Activated CD8-positive, alpha-beta T cell treated with anti-CD3 and anti-CD28 coated beads for 36 hours (primary cell): Measurements from ENCODE around the gene GPAT3. TPM values are rescaled to one million over a fixed set of nuclear protein-coding genes. Genes with fewer than 3 reads are reported as not detected.
"Not testable (repeated sequence)": the region's sequence is repeated elsewhere in the genome, so short reads cannot be mapped to it uniquely, and the experiment has no call there.

Experiments used
- ATAC-seq: fragments of 200-7000 bp; cut with Tn5 transposase; one replicate; pipeline ENCODE4 v1.10.0; 2021; ENCODE audit warnings: mild to moderate bottlenecking, moderate library complexity
- CTCF ChIA-PET: fragments of 350-600 bp; sonication (Branson Sonifier 250); formaldehyde crosslinking; loops from one replicate; lab custom pipeline; 2021; ENCODE audit warnings: antibody characterized with exemption; lab: Charles Lee
- POLR2A ChIA-PET: fragments of 350-600 bp; sonication (Branson Sonifier 250); formaldehyde crosslinking; loops from one replicate; lab custom pipeline; 2021; ENCODE audit warnings: antibody characterized with exemption; lab: Charles Lee
- DNase-seq: peaks from one replicate; pipeline ENCODE4 v3.0.0-alpha.2; 2020
- H3K27ac Mint-ChIP-seq: one replicate; pipeline ENCODE4 v1.8.0; 2021; ENCODE audit warnings: mild to moderate bottlenecking, mixed read lengths
- H3K27me3 Mint-ChIP-seq: one replicate; pipeline ENCODE4 v1.8.0; 2021; ENCODE audit warnings: mixed read lengths
- H3K36me3 Mint-ChIP-seq: one replicate; pipeline ENCODE4 v1.8.0; 2021; ENCODE audit warnings: low read depth, mixed read lengths
- H3K4me1 Mint-ChIP-seq: one replicate; pipeline ENCODE4 v1.8.0; 2021; ENCODE audit warnings: low read depth, mixed read lengths
- H3K4me3 Mint-ChIP-seq: one replicate; pipeline ENCODE4 v1.8.0; 2021; ENCODE audit warnings: mild to moderate bottlenecking, moderate library complexity, mixed read lengths
- H3K9me3 Mint-ChIP-seq: one replicate; pipeline ENCODE4 v1.8.0; 2021; ENCODE audit warnings: mixed read lengths
- intact Hi-C: fragments of 100-400 bp; cut with micrococcal nuclease; formaldehyde crosslinking; loops from one replicate; pipeline ENCODE4 v1.10.0; 2022
- total RNA-seq, 2 experiments: library from RNA; stranded (reverse); gene quantifications; one replicate each; pipeline ENCODE4 v1.2.3, GENCODE V29; 2021
- TF ChIP-seq, protein P1 (sequence below): fragments of 200-600 bp; IDR thresholded peaks from one replicate; pipeline ENCODE4 v1.8.0; 2022; ENCODE audit warnings: antibody characterized with exemption, mild to moderate bottlenecking

The GPAT3 gene
- total RNA-seq, 2 experiments from 2014 or later, result 1.6 to 2.7 TPM

DNA sequence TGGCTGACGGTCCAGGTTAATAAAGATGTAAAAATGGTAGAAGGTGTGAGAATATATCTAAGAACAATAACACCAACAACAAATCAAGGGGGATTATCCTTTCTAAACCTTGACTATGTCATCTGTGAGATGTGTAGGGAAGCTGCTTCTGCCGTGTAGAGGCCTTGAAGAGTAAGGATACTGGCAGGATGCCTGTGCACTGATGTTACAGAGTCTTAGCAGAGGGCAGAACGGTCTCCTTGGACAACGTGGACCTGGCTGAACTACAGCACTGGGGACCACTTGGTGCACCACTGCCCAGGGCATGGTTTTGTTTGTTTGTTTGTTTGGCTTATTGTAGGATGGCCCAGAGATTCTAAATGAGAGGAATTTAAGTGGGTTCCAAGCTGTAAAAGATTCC lies 33.5 kb downstream of the GPAT3 start:
- H3K27ac Mint-ChIP-seq, result no peak overlapping the region
- intact Hi-C loops, result no loop called here
- TF ChIP-seq, protein P1, sequence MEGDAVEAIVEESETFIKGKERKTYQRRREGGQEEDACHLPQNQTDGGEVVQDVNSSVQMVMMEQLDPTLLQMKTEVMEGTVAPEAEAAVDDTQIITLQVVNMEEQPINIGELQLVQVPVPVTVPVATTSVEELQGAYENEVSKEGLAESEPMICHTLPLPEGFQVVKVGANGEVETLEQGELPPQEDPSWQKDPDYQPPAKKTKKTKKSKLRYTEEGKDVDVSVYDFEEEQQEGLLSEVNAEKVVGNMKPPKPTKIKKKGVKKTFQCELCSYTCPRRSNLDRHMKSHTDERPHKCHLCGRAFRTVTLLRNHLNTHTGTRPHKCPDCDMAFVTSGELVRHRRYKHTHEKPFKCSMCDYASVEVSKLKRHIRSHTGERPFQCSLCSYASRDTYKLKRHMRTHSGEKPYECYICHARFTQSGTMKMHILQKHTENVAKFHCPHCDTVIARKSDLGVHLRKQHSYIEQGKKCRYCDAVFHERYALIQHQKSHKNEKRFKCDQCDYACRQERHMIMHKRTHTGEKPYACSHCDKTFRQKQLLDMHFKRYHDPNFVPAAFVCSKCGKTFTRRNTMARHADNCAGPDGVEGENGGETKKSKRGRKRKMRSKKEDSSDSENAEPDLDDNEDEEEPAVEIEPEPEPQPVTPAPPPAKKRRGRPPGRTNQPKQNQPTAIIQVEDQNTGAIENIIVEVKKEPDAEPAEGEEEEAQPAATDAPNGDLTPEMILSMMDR, result no peak
- CTCF ChIA-PET, result no interaction called here
- no peaks in the 10 kb centered on the region for H3K27me3 Mint-ChIP-seq
- POLR2A ChIA-PET, result no interaction called here
- H3K36me3 Mint-ChIP-seq, result no peaks in the 10 kb centered on the region
- DNase-seq (no peak), ATAC-seq (no peak)
- no peak overlapping the region for H3K4me3 Mint-ChIP-seq
- H3K9me3 Mint-ChIP-seq, result no peaks in the 10 kb centered on the region
- peaks cover 7% of the 10 kb centered on the region for H3K4me1 Mint-ChIP-seq

GRCh38 chr4:83569987-83570386 lies 34.1 kb downstream of the GPAT3 start:
- no peaks in the 10 kb centered on the region for H3K36me3 Mint-ChIP-seq
- no peak for ATAC-seq
- intact Hi-C loops, result no loop called here
- CTCF ChIA-PET, result interaction anchor here (1.4 kb wide), 1 partner anchor 10 kb away, joined by 3 read pairs; no protein-coding TSS in a partner anchor
- H3K4me3 Mint-ChIP-seq, result no peak overlapping the region
- no peaks in the 10 kb centered on the region for H3K9me3 Mint-ChIP-seq
- no peak overlapping the region for H3K27ac Mint-ChIP-seq
- H3K4me1 Mint-ChIP-seq, result peaks cover 7% of the 10 kb centered on the region
- POLR2A ChIA-PET, result no interaction called here
- no peak for DNase-seq
- TF ChIP-seq, protein P1, result no peak
- H3K27me3 Mint-ChIP-seq, result no peaks in the 10 kb centered on the region

DNA sequence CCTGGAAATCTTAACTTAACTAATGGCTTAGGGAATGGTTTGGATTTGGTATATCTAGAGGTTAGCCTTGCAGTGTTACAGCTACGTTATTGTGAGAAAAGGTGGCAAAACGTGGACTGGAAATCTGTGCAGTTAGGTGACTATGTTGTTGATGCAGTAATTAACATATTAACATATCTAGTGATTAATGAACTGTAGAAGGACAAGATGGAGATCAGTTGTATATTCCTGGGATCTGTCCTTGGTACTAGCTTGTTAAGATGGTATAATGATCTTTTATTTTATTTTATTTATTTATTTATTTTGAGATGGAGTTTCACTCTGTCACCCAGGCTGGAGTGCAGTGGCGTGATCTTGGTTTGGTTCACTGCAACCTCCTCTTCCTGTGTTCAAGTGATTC lies 36.9 kb downstream of the GPAT3 start:
- no peaks in the 10 kb centered on the region for H3K36me3 Mint-ChIP-seq
- no peak for DNase-seq
- H3K4me1 Mint-ChIP-seq, result peaks cover 7% of the 10 kb centered on the region
- H3K27ac Mint-ChIP-seq, result no peak overlapping the region
- H3K4me3 Mint-ChIP-seq, result no peak overlapping the region
- ChIA-PET POLR2A (no interaction called here), CTCF (interaction anchor here (0.6 to 1.0 kb wide), 2 partner anchors 63 to 72 kb away, joined by 3 to 4 read pairs; no protein-coding TSS in a partner anchor)
- TF ChIP-seq, protein P1, result no peak
- no peak for ATAC-seq
- no peaks in the 10 kb centered on the region for H3K9me3 Mint-ChIP-seq
- no peaks in the 10 kb centered on the region for H3K27me3 Mint-ChIP-seq
- intact Hi-C loops, result no loop called here

DNA sequence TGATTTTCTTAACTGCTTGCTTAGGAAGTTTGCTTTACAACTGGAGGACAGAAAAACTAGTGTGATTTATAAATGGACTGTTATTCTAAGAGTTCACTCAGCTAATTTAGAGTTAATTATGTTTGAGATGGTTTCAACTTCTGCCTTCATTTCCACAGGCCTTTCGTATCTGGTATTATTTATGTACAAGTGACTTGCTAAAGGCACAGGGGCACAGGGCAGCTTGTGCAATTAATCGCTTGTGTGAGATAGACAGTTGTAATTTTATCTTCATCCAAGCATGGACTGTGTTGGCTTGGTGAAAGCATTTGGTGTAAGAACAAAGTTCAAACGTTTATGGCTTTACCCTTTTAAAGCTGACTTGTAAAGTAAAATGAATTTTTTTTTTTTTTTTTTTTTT lies 38.3 kb downstream of the GPAT3 start:
- ATAC-seq (no peak), DNase-seq (no peak)
- CTCF ChIA-PET, result no interaction called here
- Mint-ChIP-seq H3K27me3 (no peaks in the 10 kb centered on the region), H3K4me1 (peaks cover 7% of the 10 kb centered on the region), H3K27ac (no peak overlapping the region), H3K36me3 (no peaks in the 10 kb centered on the region), H3K9me3 (no peaks in the 10 kb centered on the region), H3K4me3 (no peak overlapping the region)
- intact Hi-C loops, result no loop called here
- TF ChIP-seq, protein P1, result no peak
- POLR2A ChIA-PET, result no interaction called here

- POLR2A ChIA-PET, result not testable (repeated sequence)
Measured at GRCh38 chr4:83576237-83576636, 40.3 kb downstream of the GPAT3 start.

More at GRCh38 chr4:83576237-83576636, 40.3 kb downstream of the GPAT3 start:
- DNase-seq, H3K27me3 Mint-ChIP-seq, H3K4me3 Mint-ChIP-seq, H3K9me3 Mint-ChIP-seq, H3K36me3 Mint-ChIP-seq, H3K27ac Mint-ChIP-seq, intact Hi-C loops, CTCF ChIA-PET, ATAC-seq, H3K4me1 Mint-ChIP-seq: not testable (repeated sequence)
